GM21360 (cell line): ENCODE data around the gene PRSS53.

Source experiments
- ATAC-seq: cut with Tn5 transposase; IDR thresholded peaks from one replicate; pipeline ENCODE4 v1.9.1; 2021; ENCODE audit warnings: mild to moderate bottlenecking, moderate library complexity; ENCODE audit not compliant: unreplicated experiment

The PRSS53 gene

DNA sequence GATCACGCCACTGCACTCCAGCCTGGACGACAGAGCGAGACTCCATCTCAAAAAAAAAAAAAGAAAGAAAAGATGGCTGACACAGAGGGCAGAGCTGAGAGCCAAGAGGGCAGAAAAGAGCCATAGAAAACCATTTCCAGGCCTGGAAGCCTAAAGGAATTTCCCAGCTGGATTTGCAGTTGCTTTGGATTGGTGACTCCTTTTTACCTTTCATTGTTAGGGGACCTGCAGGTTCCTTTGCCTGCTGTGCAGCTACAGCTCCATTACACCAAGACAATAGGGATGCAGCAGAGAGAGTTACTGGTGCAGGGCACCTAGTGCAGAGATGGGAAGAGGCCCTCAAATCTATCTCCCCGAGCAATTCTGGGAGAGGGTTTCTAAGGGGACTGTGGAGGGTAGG, 33.1 kb downstream of the PRSS53 start:
- ATAC-seq: no peak

DNA sequence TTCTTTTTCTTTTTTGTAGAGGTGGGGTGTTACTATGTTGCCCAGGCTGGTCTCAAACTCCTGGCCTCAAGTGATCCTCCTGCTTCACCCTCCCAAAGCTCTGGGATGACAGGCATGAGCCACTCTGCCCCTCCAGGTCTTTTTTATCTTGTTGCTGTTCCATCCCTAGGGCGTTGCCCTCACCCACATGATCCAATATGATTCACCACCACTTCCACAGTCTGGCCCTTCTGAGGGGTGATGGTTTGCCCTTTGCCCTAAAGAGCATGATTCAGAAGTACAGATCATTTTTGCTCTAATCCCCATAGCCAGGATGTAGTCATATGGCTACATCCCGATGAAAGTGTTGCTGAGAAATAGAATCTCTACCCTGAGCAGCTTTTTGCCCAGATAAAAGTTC, 36.6 kb downstream of the PRSS53 start:
- ATAC-seq: no peak

GRCh38 chr16:31050280-31051030, 38.3 kb downstream of the PRSS53 start:
- ATAC-seq: no peak

- ATAC-seq: no peak
Measured at GRCh38 chr16:31043898-31044481, 44.8 kb downstream of the PRSS53 start.

DNA sequence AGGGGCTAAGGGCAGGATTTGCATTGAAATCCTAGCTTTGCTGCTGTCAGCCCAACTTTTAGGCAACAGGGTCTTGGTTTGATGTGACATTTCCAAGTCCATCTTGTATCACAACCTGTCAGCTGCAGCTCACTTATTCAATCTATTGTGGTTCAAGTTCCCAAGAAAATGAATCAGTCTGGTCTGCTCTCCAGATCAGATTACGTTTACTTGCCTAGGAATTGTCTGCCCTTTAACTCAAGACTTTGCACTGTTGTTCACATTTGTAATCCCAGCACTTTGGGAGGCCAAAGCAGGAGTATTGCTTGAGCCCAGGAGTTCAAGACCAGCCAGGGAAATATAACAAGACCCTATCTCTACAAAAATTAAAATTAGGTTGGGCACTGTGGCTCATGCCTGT, 45.4 kb downstream of the PRSS53 start:
- no peak for ATAC-seq

DNA sequence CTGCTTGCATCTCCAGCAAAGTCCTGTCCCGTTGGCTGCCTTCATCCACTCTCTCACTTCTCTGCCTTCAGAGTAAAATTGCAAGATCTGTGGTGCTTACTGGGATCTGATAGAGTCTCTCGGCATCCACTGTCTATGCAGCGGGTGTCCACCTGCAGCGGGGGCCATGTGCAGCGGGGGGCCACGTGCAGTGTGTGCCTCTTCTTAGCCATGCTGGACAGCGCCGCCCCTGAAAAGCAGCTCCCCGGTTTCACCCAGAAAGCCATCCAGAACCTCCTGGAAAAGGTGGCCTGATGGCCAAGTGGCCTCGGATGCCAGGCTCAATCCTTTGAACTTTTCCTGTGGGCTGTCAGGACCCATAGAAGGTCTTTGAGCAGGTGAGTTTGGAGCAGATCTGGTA, 45.9 kb downstream of the PRSS53 start:
- ATAC-seq: no peak

- no peak for ATAC-seq
Measured at GRCh38 chr16:31038993-31039392, 49.8 kb downstream of the PRSS53 start.

DNA sequence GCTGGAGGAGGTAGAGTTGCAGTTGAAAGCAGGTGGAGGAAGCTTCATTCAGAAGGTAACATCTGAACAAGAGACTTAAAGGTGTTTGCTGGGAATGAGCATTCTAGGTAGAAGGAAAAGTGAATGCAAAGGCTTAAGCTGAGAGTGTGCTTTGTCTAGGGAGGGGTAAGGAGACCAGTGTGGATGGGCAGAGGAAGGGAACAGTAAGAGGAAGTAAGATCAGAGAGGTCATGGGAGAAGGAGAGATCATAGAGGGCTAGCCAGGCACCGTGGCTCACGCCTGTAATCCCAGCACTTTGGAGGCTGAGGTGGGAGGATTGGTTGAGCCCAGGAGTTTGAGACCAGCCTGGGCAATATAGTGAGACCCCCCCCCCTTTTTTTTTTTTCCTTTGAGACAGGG, 52.1 kb downstream of the PRSS53 start:
- ATAC-seq: no peak

DNA sequence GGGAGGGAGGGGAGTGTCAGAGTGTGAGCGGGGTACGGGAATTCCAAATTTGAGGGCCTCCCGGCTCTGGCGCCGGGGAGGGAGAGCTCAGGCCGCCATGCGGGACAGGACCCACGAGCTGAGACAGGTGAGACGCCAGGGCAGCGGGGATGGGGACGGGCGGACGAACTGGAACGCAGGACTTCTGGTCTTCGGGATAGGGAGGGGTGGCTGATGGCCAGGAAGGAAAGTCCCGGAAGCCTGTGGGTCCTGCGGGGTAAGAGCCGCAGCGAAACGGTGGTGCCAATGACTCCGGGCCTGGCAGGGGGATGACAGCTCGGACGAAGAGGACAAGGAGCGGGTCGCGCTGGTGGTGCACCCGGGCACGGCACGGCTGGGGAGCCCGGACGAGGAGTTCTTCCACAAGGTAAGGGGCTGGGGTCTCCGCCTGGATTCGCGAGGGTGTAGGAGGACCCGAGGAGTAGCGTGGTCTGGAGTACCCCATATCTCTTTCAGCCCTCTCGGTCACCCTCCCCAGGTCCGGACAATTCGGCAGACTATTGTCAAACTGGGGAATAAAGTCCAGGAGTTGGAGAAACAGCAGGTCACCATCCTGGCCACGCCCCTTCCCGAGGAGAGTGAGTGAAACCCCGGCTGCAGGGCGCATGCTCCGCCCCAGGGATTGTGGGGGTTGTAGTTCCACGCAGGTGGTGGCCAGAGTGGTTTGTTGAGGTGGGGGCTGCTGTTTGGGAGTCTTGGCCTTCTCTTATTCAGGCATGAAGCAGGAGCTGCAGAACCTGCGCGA, 54.8 kb downstream of the PRSS53 start:
- peak; percentile 36 for ATAC-seq
